OCI-M2 (cell line): ENCODE data around the gene MARCHF9.
A peak's percentile ranks its signal among the peaks of the same experiment; 100 is the strongest.

ENCODE experiments used
- DNase-seq: peaks from one replicate; lab custom pipeline; 2025; ENCODE audit not compliant: unreplicated experiment; lab: John Stamatoyannopoulos, UW

The MARCHF9 gene

GRCh38 chr12:57737467-57738460, 17.1 kb upstream of the MARCHF9 start:
- no peak for DNase-seq

DNA sequence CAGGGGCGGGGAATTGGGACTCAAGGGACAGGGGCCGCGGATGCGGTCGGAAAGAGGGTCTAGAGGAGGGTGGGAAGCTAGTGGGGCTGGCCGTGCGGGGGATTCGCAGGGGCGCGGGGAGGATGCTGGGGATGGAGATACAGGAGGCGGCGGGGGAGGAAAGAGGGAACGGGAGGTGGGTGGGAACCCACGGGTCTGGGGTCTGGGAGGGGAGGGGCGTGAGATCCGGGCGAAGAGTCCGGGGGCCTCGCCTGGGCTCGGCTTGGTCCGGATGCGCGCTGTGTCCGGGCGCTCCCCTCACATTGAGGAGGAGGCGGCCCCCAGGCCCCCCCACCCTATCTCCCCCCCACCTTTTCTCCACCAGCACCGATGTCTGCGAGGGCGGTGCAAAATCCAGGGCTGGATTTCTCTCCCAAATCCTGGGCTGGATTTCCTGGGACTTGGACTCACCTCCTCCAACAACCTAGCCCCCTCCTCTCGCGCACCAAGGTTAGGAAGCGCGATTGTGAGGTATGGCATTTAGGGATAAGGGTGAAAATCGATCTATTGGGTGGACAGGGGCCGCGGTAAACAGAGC, 16.2 kb upstream of the MARCHF9 start, which contains the start of gene AGAP2:
AGAP2 (minus strand) TSS at position 82 of the 577 bp plus-strand sequence. CDS start 496 bp downstream, outside the sequence.
- no peak for DNase-seq

GRCh38 chr12:57739387-57739786, 15.5 kb upstream of the MARCHF9 start:
- no peak for DNase-seq

DNA sequence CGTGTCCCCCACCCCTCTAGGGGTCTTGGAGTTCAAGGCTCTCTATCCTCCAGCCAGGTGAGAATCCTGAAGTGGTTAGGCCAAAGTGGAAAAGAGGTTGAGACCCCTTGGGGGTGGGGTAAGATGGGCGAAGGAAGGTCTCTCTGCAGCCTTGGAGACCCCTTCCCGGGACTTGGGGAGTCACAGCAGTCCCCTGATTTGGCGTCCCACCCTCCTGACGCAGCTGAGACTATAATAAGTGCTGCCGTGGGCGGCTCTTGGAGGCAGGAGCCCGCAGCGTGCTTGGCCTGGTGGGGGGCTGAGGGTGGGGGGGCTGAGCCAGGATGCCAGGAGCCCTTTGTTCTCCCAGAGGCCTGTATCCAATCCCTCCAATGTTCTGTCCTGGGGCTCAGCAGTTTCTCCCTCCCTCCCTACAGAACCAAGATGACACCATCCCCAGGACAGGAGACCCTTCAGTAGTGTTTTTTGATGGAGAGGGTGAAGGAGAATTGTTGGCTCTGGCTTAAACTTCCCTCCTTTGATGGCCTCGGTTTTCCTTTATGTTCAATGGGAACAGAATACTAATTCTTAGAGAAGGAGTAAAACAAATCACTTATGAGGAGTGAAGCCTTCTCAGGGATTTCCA, 14.9 kb upstream of the MARCHF9 start:
- no peak for DNase-seq

GRCh38 chr12:57740656-57741412, 14.1 kb upstream of the MARCHF9 start:
- DNase-seq: no peak

- no peak for DNase-seq
Measured at GRCh38 chr12:57741413-57741789, 13.5 kb upstream of the MARCHF9 start.

DNA sequence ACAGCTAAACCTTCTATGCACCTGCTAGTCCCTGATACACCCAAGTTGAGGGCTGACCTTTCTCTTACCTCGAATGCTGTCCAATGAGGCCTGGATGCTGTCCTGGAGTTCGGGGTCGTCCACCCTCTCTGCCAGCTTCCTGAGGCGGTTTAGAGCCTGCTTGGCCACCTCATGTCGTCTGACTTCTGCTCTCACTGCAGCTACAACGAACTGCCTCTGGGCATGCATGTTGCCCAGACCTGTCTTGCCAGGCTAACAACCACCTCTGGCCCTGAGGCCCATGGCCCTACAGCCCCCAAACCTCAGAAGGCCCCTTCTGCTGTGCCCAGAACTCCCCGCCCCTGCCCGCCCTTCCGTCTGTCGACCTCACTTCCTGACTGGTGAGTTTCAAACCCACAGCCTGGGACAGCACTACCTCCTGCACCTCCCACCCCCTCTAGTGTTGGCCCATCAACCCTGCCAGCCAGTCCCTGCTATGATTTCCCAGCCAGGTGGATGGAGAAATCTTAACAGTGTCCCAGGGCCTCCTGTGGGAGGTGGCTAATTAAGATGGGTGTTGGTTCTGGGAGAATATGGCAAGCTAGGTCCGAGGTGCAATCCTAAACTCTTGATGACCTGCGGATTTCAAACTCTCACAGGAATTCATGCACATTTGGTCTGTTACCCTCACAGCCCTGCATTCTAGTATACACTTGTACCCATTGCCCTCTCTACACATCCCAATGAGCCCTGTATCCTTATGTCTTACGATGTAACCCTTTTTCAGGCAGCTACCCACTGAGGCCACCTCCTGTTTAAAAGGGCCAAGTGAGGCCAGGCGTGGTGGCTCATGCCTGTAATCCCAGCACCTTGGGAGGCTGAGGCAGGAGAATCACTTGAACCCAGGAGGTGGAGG, 12.8 kb upstream of the MARCHF9 start:
- DNase-seq: no peak

GRCh38 chr12:57743769-57744168, 11.1 kb upstream of the MARCHF9 start:
- no peak for DNase-seq

- DNase-seq: no peak
Measured at GRCh38 chr12:57744194-57744776, 10.6 kb upstream of the MARCHF9 start.

DNA sequence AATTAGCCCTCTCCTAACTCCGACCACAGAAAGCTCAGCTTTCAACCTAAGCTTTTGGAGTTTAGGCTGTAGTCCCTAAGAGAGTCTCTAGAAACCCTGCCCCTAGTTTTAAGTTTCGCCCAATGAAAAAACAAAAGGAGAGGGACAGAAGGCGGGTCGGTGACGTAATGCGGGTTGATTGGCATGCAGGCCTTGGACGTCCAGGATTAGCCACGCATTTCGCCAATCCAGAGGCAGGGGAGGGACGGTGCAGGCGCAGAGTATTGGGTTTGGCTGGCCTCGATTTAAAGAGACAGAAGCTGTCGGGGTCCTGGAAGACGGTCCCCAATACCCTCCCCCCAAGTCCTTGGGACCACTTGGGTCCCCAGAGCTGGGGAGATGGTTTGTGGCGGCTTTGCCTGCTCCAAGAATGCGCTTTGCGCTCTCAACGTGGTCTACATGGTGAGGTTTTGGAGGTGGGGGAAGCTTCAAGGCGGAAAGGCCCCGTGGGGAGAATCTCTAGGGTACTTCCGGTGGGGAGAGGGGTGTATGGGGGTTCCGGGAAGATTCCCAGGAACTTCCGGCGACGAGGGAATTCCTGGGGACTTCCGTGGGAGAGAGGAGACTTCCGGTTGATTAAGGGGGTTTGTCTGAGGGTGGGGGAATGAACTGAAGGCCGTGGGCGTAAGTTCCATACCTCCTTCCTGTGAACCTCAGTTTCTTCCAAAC, 10.0 kb upstream of the MARCHF9 start, which contains the start of gene TSPAN31:
TSPAN31 (plus strand) TSS at position 263 of the 708 bp plus-strand sequence; CDS start at position 379, 116 bp downstream.
- DNase-seq: peak; percentile 67

DNA sequence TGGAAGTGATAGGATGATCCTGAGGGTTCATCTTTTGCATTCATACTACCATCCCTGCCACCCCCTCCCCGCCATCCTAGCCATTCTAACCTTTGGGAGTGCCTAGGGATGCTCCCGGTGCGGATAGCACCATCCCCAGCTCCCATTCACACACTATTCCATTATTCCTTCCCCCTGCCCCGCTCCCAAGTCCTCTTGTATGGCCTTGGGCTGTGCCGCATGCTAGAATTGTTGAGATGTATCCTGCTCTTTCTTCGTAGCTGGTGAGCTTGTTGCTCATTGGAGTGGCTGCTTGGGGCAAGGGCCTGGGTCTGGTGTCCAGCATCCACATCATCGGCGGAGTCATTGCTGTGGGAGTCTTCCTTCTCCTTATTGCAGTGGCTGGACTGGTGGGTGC, 9.4 kb upstream of the MARCHF9 start:
- DNase-seq: no peak

DNA sequence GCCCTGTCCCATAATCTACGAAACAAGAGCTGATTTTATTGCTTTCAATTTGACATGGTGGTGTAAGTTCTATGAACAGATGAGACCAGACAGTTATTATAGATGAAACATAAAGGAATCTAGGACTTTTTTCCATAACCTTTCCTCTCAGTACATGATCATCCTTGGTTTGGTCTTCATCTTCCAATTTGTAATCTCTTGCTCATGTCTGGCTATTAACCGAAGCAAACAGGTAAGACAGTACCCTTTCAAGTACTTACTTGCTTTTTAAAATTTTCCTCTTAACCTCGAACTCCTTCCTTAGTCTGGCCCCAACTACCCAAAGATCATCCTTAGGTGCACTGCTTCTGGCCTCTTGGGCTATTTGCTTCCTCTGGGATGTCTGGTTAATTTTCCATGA, 8.9 kb upstream of the MARCHF9 start:
- no peak for DNase-seq

GRCh38 chr12:57749061-57749460, 5.8 kb upstream of the MARCHF9 start:
- no peak for DNase-seq

- no peak for DNase-seq
Measured at GRCh38 chr12:57750561-57751431, 4.1 kb upstream of the MARCHF9 start.

DNA sequence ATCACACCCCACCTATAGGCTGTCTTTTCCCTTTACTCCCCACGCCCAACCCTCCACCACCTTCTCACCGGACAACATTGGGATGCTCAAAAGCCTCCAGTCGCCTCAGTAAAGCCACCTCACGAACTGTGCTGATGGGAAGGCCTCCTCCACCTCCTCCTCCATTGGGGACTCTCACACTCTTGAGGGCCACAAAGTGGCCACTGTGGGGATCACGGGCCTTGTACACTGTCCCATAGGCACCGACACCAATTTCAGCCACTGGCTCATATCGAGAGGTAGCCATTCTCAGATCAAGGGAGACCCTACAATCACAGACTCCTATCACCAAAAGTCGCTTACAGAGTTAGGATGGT, 3.5 kb upstream of the MARCHF9 start:
- DNase-seq: no peak

DNA sequence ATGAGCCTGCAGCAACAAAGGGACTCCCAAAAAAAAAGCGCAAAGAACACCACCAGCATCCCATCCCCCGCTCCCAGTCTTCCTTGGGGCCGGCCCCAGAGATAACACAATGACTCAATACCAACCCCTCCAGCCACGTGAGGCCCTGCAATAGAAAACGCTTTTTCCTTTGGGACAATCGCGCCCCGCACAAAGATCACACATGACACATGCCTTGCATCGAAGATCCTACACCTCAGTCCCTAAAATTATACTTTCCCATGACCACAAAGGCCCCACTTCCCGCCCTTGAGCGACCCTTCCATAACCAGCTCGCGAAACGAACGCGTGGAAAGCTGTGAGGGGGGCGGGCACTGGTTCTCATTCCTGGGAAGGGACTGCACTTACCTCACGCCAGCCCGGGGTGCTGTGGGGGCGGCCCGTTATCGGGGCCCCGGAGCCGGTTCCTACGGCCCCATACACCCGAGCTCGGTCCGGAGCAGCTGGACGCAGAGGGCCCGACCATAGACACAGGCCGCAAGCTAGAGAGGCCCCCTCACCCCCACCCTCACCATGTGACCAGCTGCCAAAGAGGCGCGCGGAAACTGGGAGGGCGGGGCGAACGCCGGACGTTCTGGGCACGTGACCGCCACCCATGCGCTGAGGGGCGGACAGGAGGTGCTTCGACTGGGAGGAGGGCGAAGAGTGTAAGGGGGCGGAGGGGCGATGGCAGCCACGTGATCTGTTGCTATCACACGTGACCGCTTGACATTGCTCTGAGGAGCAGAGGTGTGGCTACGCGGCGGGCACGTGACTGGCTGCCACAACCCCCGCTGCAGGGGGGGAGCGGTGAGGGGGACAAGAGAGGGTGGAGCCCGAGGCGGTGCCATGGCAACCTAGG, 2.9 kb upstream of the MARCHF9 start, which contains the start of gene CDK4:
CDK4 (minus strand) TSS at position 523 of the 880 bp plus-strand sequence. CDS start 593 bp downstream, outside the sequence.
- DNase-seq: peak; percentile 84

GRCh38 chr12:57752668-57753000, 2.3 kb upstream of the MARCHF9 start:
- DNase-seq: no peak
